AG09309 (cell line): Measurements from ENCODE around the gene G3BP2.

Experiments
- DNase-seq: peaks from one replicate; pipeline ENCODE4 v3.0.0-alpha.2; 2010; ENCODE audit warnings: low read depth
- H3K4me3 ChIP-seq: 2 replicates; pipeline ENCODE4 v1.5.1; 2011; ENCODE audit warnings: mild to moderate bottlenecking, low read depth, low read length, moderate library complexity; ENCODE audit not compliant: control insufficient read depth
- TF ChIP-seq, protein P1 (sequence below): IDR thresholded peaks from 2 replicates; pipeline ENCODE4 v1.5.1; 2011; ENCODE audit warnings: mild to moderate bottlenecking, low read depth, low read length, inconsistent platforms; ENCODE audit not compliant: insufficient read depth, control insufficient read depth; ENCODE audit errors: missing control alignments

The G3BP2 gene

DNA sequence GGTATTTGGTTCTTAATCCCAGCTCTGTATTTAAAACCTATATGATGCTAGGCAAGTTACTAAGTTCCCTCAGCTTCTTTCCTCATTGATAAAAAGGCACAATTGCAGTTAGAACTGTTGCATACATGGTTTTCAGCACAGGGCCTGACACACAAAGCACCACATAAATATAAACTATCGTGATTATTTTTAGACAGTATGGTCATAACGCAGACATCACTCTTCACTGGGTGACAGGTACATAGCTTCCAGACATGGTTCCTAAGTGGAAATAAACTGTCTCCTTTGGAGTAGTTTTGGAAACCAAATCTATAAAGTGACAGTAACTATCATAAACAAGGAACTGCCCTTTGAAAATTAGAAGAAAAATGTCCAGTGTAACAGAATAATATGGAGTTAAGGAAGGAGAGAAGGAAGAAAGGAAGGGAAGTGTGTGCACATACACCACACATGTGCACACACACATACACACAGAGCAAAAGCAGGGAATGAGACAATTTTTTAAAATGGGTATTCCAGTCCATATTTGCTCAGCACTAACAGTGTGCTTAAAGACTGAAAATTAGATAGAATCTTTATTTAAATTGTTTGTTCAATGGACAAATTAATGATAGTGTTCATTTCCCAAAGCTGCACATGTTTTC, 12.5 kb upstream of the G3BP2 start:
- TF ChIP-seq, protein P1, sequence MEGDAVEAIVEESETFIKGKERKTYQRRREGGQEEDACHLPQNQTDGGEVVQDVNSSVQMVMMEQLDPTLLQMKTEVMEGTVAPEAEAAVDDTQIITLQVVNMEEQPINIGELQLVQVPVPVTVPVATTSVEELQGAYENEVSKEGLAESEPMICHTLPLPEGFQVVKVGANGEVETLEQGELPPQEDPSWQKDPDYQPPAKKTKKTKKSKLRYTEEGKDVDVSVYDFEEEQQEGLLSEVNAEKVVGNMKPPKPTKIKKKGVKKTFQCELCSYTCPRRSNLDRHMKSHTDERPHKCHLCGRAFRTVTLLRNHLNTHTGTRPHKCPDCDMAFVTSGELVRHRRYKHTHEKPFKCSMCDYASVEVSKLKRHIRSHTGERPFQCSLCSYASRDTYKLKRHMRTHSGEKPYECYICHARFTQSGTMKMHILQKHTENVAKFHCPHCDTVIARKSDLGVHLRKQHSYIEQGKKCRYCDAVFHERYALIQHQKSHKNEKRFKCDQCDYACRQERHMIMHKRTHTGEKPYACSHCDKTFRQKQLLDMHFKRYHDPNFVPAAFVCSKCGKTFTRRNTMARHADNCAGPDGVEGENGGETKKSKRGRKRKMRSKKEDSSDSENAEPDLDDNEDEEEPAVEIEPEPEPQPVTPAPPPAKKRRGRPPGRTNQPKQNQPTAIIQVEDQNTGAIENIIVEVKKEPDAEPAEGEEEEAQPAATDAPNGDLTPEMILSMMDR, result no peak
- no peak for DNase-seq
- no peak overlapping the region for H3K4me3 ChIP-seq

DNA sequence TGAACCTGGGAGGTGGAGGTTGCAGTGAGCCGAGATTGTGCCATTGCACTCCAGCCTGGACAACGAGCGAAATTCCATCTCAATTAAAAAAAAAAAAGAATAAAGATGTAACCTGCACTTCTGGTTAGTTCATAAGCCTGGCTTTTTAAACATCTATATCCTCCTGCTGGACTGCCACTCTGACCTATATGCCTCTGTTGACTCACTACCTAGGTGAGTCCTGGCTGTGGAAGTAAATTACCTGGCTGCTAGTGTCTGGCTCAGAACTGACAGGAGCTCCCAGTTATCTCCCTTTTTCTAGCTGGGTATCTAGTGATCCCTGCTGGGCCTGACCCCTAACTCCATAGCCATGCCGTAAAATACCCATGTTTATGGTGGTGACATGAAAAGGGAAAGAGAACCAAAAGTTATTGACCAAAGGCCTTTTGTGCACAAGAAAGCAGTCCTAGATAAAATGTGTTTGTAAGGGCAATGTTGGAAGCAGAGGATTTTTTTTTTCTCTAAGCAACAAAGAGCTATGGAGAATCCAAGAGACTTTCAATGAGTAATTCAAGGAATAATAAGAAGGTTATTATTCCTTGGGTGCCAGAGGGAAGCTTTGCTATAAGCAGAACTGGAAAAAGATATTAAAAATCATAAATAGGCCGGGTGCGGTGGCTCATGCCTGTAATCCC, 10.4 kb upstream of the G3BP2 start:
- no peak for DNase-seq
- TF ChIP-seq, protein P1, result no peak
- no peak overlapping the region for H3K4me3 ChIP-seq

DNA sequence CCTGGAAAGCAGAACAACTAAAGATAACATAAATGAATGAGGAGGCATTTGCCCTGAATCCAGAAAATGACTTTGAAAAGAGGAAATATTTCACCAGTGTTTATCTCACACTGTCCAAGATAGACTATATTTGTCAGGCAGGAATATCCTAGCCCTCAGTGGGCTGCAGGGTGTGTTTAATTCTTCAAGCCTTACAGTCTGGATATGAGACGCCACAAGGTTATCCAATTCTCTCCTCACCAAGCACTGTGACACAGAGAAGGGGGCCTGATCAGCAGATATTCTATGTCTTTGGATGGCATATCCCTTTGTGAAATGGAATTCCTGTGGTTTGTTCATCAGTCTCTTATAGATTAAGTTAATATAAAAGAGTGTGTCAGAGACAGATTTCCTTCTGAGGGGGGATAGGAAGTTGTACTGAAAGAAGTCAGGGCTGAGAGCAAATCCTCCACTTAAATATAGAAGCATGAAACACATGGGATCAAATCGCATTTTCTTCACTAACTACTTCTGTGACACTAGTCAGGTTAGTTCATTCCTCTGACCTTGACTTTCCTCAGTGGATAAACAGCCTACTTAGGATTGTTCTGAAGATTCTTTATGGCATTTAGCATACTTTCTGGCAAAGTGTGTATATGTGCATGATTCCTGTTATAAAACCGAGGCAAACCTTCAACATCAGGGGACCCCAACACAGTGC, 6.8 kb upstream of the G3BP2 start:
- TF ChIP-seq, protein P1, result no peak
- no peak for DNase-seq
- no peak overlapping the region for H3K4me3 ChIP-seq

DNA sequence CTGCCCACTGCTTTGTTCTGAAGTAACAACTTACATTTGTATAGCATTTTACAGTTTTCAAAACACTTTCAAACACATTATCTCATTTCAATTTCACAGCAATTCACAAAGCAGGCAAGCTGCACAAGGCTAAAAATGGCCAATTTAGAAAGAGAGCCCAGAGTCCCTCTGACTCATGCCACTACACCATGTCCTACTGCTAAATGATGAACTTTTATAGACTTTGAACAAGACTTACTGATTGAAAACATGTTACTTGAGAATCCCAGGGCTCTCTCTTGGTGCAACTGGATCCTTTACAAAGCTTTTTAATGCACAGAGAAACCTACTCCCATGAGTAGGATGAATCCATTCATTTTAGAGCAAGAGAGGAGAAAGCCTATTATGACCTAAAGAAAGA, 5.8 kb upstream of the G3BP2 start:
- TF ChIP-seq, protein P1, result no peak
- no peak overlapping the region for H3K4me3 ChIP-seq
- DNase-seq, result no peak

DNA sequence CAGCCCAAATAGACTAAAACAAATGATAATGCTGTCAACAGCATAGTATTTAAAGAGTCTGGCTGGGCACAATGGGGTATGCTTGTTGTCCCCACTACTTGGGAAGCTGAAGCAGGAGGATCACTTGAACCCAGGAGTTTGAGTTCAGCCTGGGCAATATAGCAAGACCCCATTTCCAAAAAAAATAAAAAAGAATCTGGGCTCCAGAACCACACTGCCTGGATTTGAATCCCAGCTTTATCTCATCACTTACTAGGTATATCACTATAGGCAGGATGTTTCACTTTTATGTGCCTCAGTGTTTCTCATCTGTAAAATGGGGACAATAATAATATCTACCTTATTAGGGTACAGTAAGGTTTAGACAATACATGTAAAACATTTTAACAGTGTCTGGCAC, 5.3 kb upstream of the G3BP2 start:
- TF ChIP-seq, protein P1, result no peak
- no peak overlapping the region for H3K4me3 ChIP-seq
- DNase-seq, result no peak

DNA sequence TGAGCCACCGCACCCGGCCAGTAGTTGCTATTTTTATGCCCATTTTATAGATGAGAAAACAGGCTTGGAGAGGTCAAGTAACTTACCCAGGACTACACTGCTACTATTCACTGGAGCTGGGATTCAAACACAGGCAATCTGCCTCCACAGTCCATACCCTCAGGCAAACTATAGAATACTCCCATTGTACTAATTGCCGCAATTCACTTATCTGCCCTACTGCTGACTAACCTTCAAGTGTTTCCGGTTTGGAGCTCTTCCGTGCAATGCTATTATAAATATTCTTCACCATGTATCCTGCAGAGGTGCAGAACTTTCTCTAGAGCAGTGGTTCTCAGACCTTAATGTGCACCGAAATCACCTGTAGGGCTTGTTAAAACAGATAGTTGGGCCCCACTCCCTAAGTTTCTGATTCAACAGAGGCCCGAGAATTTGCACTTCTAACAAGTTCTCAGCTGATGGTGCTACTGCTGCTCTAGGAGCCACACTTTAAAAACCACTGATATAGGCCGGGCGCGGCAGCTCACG, 1.9 kb upstream of the G3BP2 start:
- DNase-seq, result no peak
- H3K4me3 ChIP-seq, result no peak overlapping the region
- TF ChIP-seq, protein P1, result no peak
